Smooth muscle cell (in vitro differentiated cells): Measurements from ENCODE around the gene CPT1C. TPM values are rescaled to one million over a fixed set of nuclear protein-coding genes. Genes with fewer than 3 reads are reported as not detected.
A peak's percentile ranks its signal among the peaks of the same experiment; 100 is the strongest.

ENCODE experiments used
- DNase-seq: peaks from one replicate; lab custom pipeline; 2025; ENCODE audit not compliant: unreplicated experiment; lab: John Stamatoyannopoulos, UW
- H2AFZ ChIP-seq: fragments of 200-600 bp; sonication (generic); 2 replicates; pipeline ENCODE4 v1.6.0; 2016; ENCODE audit warnings: antibody characterized with exemption, low read depth, mild to moderate bottlenecking
- H3F3A ChIP-seq: fragments of 200-600 bp; sonication (generic); 2 replicates; pipeline ENCODE4 v1.6.0; 2017; ENCODE audit warnings: antibody characterized with exemption, low read depth
- H3K27ac ChIP-seq: fragments of 200-600 bp; sonication (generic); 2 replicates; pipeline ENCODE4 v1.5.1; 2016; ENCODE audit warnings: low read depth, mild to moderate bottlenecking
- H3K27me3 ChIP-seq: fragments of 200-600 bp; sonication (generic); 2 replicates; pipeline ENCODE4 v1.6.1; 2016; ENCODE audit warnings: low read depth, mild to moderate bottlenecking
- H3K36me3 ChIP-seq: fragments of 200-600 bp; sonication (generic); 2 replicates; pipeline ENCODE4 v1.5.1; 2016; ENCODE audit warnings: low read depth
- H3K4me1 ChIP-seq: fragments of 200-600 bp; sonication (generic); 2 replicates; pipeline ENCODE4 v1.5.1; 2016; ENCODE audit warnings: low read depth
- H3K4me2 ChIP-seq: fragments of 200-600 bp; sonication (generic); 2 replicates; pipeline ENCODE4 v1.6.0; 2016; ENCODE audit warnings: mild to moderate bottlenecking
- H3K4me3 ChIP-seq: fragments of 200-600 bp; sonication (generic); 2 replicates; pipeline ENCODE4 v1.5.1; 2016; ENCODE audit warnings: mild to moderate bottlenecking
- H3K79me2 ChIP-seq: fragments of 200-600 bp; sonication (generic); 2 replicates; pipeline ENCODE4 v1.6.0; 2016; ENCODE audit warnings: low read depth, mild to moderate bottlenecking
- H3K9ac ChIP-seq: fragments of 200-600 bp; sonication (generic); 2 replicates; pipeline ENCODE4 v1.6.0; 2016; ENCODE audit warnings: low read depth
- H3K9me3 ChIP-seq: fragments of 200-600 bp; sonication (generic); replicated peaks from 2 replicates; pipeline ENCODE4 v1.5.1; 2016; ENCODE audit warnings: low read depth
- H4K20me1 ChIP-seq: fragments of 200-600 bp; sonication (generic); 2 replicates; pipeline ENCODE4 v1.6.0; 2016; ENCODE audit warnings: low read depth
- WGBS: methylation state at CpG from one replicate; pipeline ENCODE4 v1.1.7; 2016; ENCODE audit warnings: low lambda C conversion rate; 5-methylcytosine and 5-hydroxymethylcytosine counted together
- polyA plus RNA-seq: library from polyadenylated mRNA; unstranded; fragments of >200 nt; fragmentation: Nextera tagmentation; extraction: Ambion mirVana; gene quantifications from 2 replicates; pipeline ENCODE4 v1.2.1, GENCODE V29; 2016
- total RNA-seq: library from RNA; depleted of rRNA; stranded (reverse); fragments of >200 nt; gene quantifications from 2 replicates; pipeline ENCODE4 v1.2.3, GENCODE V29; 2014
- TF ChIP-seq, protein P1 (sequence below): fragments of 200-600 bp; sonication (generic); IDR thresholded peaks from 2 replicates; pipeline ENCODE4 v1.5.1; 2017; ENCODE audit warnings: borderline replicate concordance, mild to moderate bottlenecking, antibody characterized with exemption; ENCODE audit not compliant: insufficient read depth, poor library complexity, severe bottlenecking

The CPT1C gene
- total and polyA plus RNA-seq, 2 experiments from 2014 or later: 19.7 to 20.0 TPM

DNA sequence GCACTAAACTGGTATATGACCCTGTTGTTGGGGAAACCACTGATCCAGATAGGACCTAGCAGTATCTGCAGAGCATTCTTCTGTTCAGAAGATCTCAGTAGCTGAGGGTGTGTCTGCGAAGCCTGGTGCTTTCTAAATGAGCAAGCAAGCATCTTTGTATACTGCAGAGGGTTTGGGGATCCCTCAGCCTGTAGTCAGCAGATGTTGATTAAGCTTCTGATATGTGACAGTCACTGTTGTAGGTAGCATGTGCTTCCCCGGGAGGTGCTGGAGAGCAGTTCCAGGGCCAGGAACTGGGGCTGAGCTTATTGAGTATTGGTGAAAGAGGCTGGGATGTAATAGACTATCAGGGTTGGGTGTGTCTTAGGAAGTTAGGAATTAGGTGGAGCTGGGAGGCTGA lies 47.5 kb upstream of the CPT1C start:
- H2AFZ ChIP-seq: no peak overlapping the region
- TF ChIP-seq, protein P1, sequence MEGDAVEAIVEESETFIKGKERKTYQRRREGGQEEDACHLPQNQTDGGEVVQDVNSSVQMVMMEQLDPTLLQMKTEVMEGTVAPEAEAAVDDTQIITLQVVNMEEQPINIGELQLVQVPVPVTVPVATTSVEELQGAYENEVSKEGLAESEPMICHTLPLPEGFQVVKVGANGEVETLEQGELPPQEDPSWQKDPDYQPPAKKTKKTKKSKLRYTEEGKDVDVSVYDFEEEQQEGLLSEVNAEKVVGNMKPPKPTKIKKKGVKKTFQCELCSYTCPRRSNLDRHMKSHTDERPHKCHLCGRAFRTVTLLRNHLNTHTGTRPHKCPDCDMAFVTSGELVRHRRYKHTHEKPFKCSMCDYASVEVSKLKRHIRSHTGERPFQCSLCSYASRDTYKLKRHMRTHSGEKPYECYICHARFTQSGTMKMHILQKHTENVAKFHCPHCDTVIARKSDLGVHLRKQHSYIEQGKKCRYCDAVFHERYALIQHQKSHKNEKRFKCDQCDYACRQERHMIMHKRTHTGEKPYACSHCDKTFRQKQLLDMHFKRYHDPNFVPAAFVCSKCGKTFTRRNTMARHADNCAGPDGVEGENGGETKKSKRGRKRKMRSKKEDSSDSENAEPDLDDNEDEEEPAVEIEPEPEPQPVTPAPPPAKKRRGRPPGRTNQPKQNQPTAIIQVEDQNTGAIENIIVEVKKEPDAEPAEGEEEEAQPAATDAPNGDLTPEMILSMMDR: no peak
- no peak for DNase-seq
- 85% methylated on average over 2 of the region's 2 CpGs for WGBS
- H3K4me1 ChIP-seq: peaks cover 32% of the 10 kb centered on the region
- H3K4me3 ChIP-seq: peak overlapping the region; percentile 84
- H3K27me3 ChIP-seq: no peaks in the 10 kb centered on the region
- H3F3A ChIP-seq: peaks cover 7% of the 10 kb centered on the region
- H3K9ac ChIP-seq: peak overlapping the region; percentile 99
- H3K4me2 ChIP-seq: peak overlapping the region; percentile 89
- H3K27ac ChIP-seq: peak overlapping the region; percentile 100
- H3K9me3 ChIP-seq: no peaks in the 10 kb centered on the region
- peaks cover 58% of the 10 kb centered on the region for H3K79me2 ChIP-seq
- H4K20me1 ChIP-seq: peaks cover 34% of the 10 kb centered on the region
- no peaks in the 10 kb centered on the region for H3K36me3 ChIP-seq

DNA sequence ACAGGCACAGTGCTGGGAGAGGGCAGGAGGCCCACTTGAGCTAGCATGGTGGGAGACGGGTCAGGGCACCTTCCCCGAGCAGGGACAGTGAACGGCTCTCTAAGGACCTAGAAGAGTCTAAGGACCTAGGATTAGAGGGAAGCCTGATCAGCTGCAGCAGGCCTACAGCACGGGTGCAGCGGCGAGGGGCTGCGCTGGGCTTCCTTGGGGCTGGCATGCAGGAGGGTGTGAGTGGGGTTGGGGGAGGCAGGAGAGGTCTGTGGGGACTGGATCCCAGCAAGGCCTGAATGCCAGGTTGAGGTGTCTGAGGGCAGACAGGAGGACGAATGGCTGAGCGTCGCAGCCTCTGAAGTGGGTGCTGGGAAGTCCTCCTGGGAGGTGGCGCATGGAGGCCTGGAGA lies 45.3 kb upstream of the CPT1C start:
- Histone ChIP-seq H4K20me1 (peaks cover 54% of the 10 kb centered on the region), H3K4me1 (peaks cover 20% of the 10 kb centered on the region)
- 98% methylated on average over 11 of the region's 11 CpGs for WGBS

DNA sequence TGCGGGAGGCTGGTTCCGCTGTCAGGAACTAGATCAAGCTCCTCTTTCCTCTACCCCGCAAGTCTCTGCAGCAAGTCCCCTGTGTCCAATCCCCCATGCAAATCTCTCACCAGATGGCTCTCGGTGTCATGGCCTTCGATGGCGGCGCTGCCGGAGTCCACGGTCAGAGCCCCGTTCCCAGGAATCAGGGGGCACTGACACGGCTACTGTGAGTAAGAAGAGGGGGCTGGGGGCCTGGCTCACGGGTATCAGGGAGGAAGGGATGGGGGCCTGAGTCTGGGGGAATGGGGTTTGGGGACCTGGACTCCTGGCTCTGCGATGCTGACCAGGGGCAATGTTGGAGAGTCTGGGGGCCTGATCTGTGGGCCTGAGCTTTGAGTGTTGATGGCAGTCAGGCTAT lies 44.9 kb upstream of the CPT1C start:
- TF ChIP-seq, protein P1: no peak
- DNase-seq: no peak
- H3K79me2 ChIP-seq: peaks cover 57% of the 10 kb centered on the region
- no peaks in the 10 kb centered on the region for H3K27me3 ChIP-seq
- no peaks in the 10 kb centered on the region for H3K9me3 ChIP-seq
- H4K20me1 ChIP-seq: peaks cover 54% of the 10 kb centered on the region
- no peaks in the 10 kb centered on the region for H3K36me3 ChIP-seq
- no peak overlapping the region for H3K4me2 ChIP-seq
- no peak overlapping the region for H3K4me3 ChIP-seq
- no peak overlapping the region for H3K9ac ChIP-seq
- peaks cover 17% of the 10 kb centered on the region for H3K4me1 ChIP-seq
- peaks cover 5% of the 10 kb centered on the region for H3F3A ChIP-seq
- no peak overlapping the region for H3K27ac ChIP-seq
- WGBS: 97% methylated on average over 10 of the region's 13 CpGs
- no peak overlapping the region for H2AFZ ChIP-seq

More for the DNA sequence above, 45.3 kb upstream of the CPT1C start:
- no peak overlapping the region for H3K4me3 ChIP-seq
- no peaks in the 10 kb centered on the region for H3K27me3 ChIP-seq
- peaks cover 57% of the 10 kb centered on the region for H3K79me2 ChIP-seq
- no peak overlapping the region for H3K9ac ChIP-seq
- TF ChIP-seq, protein P1: no peak
- no peak for DNase-seq
- H3K9me3 ChIP-seq: no peaks in the 10 kb centered on the region
- H3F3A ChIP-seq: peaks cover 7% of the 10 kb centered on the region
- H3K36me3 ChIP-seq: no peaks in the 10 kb centered on the region
- no peak overlapping the region for H3K4me2 ChIP-seq
- H2AFZ ChIP-seq: no peak overlapping the region
- no peak overlapping the region for H3K27ac ChIP-seq

DNA sequence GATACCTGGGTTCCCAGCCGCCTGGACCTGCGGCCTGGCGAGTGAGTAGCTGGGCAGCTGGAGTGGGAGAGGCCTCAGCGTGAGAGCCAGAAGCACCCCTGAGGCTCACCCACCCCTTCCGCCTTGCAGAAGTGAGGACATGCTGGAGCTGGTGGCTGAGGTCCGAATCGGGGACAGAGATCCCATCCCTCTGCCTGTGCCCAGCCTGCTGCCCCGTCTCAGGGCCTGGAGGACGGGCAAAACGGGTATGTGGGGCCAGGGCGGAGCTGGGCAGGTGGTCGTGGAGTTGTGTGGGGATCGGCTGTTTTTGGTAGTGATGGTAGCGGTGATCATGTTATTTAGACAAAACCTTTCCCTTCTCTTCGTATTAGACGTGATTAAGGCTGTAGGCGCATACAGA lies 44.3 kb upstream of the CPT1C start:
- Histone ChIP-seq H3K27me3 (no peaks in the 10 kb centered on the region), H3K9me3 (no peaks in the 10 kb centered on the region), H4K20me1 (peaks cover 54% of the 10 kb centered on the region), H3K9ac (no peak overlapping the region), H3K4me3 (no peak overlapping the region), H3K79me2 (peaks cover 57% of the 10 kb centered on the region), H2AFZ (no peak overlapping the region), H3F3A (no peaks in the 10 kb centered on the region), H3K36me3 (no peaks in the 10 kb centered on the region), H3K27ac (no peak overlapping the region), H3K4me1 (peaks cover 12% of the 10 kb centered on the region), H3K4me2 (no peak overlapping the region)
- TF ChIP-seq, protein P1: no peak
- no peak for DNase-seq
- WGBS: 94% methylated on average over 17 of the region's 17 CpGs
